Measurements from ENCODE around the gene KCNQ1OT1.

Gene KCNQ1OT1

DNA sequence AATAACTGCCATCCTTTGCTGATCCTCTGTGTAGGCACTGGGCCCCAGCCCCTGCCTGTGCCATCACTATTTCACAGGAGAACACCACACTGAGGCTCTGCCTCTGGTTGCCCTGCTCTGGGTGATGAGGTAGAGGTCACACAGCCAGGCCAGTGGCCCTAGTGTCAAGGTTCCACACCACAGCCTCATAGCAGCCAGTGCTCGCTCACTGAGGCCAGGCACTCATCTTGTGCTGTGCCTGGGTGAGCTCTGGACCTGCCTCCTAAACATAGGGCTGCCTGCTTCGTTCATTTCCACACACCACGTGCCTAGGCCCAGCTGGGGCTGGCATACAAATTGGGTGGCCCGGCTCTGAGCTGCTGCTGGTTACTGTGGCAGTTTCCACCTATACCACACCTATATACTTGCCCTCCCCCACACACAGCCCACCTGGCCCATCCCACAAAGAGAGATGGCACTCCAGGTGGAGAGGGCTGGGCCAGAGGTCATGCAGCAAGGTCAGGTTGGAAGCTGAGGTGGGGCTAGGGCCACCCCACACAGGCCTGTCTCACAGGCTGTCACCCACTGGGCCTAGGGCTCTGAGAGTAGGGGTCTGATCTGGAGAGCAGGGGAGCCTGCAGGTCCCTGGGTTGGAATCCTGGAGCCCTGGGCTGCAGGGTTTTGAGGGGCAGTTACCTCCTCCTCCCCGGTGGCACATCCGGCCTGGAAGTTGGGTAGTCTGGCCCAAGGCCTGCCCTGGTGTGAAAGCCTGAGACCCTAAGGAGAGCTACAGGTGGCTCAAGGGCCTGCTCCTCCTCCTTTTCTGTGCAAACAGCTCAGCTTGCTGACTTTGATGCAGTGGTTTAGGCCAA, 11.2 kb downstream of the KCNQ1OT1 start:
- ChIA-PET POLR2A (ENCODE audit: low non-redundant PET) (no interaction called here), CTCF (interaction anchor here (0.5 kb wide), 1 partner anchor 156 kb away, joined by 3 read pairs; no protein-coding TSS in a partner anchor)
- TF ChIP-seq, protein P1, sequence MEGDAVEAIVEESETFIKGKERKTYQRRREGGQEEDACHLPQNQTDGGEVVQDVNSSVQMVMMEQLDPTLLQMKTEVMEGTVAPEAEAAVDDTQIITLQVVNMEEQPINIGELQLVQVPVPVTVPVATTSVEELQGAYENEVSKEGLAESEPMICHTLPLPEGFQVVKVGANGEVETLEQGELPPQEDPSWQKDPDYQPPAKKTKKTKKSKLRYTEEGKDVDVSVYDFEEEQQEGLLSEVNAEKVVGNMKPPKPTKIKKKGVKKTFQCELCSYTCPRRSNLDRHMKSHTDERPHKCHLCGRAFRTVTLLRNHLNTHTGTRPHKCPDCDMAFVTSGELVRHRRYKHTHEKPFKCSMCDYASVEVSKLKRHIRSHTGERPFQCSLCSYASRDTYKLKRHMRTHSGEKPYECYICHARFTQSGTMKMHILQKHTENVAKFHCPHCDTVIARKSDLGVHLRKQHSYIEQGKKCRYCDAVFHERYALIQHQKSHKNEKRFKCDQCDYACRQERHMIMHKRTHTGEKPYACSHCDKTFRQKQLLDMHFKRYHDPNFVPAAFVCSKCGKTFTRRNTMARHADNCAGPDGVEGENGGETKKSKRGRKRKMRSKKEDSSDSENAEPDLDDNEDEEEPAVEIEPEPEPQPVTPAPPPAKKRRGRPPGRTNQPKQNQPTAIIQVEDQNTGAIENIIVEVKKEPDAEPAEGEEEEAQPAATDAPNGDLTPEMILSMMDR (conservative IDR thresholded peaks at IDR 0.05; ENCODE audit: low read depth), result no peak
- no peak for DNase-seq (ENCODE audit: low spot score)
- no peak overlapping the region for H3K27ac ChIP-seq

DNA sequence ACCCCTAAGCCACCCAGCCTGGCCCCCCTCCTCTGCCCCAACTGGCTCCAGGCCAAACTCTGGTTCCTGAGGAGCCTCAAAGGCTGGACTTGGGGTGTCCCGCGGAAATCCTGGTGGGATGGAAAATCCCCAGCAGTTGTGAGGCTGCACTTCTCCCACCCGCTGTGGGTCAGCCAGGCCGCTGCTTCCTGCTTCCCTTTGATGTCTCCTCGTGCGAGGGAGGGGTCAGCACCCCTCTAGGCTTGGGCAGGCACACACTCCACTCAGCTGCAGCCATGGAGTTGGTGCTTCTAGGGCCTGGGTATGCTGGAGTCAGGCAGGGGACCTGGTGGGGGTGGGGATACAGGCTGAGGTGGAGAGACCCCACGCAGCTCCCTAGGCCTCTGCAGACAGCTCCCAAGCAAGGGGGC, 12.0 kb downstream of the KCNQ1OT1 start:
- ChIA-PET POLR2A (ENCODE audit: low non-redundant PET) (no interaction called here), CTCF (interaction anchor here (0.5 kb wide), 1 partner anchor 155 kb away, joined by 3 read pairs; no protein-coding TSS in a partner anchor)
- DNase-seq (ENCODE audit: low spot score), result no peak
- TF ChIP-seq, protein P1 (conservative IDR thresholded peaks at IDR 0.05; ENCODE audit: low read depth), result no peak
- 0 out of 2 replicates have a peak overlapping the region, but pooled peaks have one; percentile 24 for H3K27ac ChIP-seq

DNA sequence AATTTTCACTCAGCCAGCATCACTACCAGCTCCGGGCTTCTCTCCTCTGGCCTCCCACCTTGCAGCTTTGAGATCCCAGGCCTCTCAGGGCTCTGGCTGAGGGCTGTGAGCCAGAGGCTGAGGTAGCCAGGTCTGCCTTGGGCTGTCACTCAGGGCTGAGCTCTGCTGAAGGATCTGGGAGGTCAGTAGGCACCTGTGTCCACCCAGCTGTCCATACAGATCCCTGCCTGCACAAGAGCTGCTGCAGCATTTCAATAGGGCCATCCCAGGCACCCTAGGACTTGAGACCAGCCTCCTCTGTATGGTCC, 12.6 kb downstream of the KCNQ1OT1 start:
- 0 out of 2 replicates have a peak overlapping the region, but pooled peaks have one; percentile 24 for H3K27ac ChIP-seq
- POLR2A ChIA-PET (ENCODE audit: low non-redundant PET), result no interaction called here
- CTCF ChIA-PET, result no interaction called here
- DNase-seq (ENCODE audit: low spot score), result no peak
- TF ChIP-seq, protein P1 (conservative IDR thresholded peaks at IDR 0.05; ENCODE audit: low read depth), result no peak

DNA sequence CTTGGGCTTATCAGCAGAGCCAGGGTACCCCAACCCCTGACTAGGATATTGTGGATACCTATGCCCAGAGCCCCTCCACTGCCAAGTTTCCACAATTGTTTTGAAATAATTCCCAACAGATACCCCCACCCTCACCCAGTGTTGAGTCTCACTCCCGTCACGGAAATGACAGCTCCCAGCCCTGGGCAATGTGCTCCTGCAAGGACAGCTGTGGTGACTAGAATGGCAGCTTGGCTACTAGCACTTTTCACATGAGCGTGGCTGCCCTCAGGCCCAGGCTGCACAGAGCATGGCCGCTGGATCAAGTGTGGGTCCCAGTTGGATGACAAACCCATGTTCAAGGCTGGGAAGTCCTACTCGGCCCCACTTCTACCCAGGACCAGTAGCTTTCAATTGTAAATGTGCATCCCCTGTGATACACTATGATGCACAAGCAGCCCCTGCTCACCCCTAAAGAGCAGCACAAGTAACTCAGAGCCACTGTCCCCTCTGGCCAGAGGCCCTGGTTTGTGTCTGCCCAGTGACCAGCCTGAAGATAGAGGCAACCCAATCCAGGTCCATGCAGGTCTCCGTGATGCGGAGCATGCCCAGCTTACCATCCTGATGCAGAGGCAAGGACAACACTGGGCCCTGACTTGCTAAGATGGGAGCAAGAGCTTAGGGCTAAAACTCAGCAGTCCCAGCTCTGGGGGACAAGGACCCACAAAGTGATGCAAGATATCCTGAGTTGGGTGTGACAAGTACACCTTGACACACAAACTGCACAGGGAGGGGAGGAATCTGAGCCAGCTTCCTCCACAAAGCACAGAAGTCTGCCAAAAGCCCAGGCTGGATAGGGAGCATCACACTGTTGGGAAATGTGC, 13.2 kb downstream of the KCNQ1OT1 start:
- no peak for DNase-seq (ENCODE audit: low spot score)
- ChIA-PET POLR2A (ENCODE audit: low non-redundant PET) (no interaction called here), CTCF (no interaction called here)
- TF ChIP-seq, protein P1 (conservative IDR thresholded peaks at IDR 0.05; ENCODE audit: low read depth), result no peak
- no peak overlapping the region for H3K27ac ChIP-seq

DNA sequence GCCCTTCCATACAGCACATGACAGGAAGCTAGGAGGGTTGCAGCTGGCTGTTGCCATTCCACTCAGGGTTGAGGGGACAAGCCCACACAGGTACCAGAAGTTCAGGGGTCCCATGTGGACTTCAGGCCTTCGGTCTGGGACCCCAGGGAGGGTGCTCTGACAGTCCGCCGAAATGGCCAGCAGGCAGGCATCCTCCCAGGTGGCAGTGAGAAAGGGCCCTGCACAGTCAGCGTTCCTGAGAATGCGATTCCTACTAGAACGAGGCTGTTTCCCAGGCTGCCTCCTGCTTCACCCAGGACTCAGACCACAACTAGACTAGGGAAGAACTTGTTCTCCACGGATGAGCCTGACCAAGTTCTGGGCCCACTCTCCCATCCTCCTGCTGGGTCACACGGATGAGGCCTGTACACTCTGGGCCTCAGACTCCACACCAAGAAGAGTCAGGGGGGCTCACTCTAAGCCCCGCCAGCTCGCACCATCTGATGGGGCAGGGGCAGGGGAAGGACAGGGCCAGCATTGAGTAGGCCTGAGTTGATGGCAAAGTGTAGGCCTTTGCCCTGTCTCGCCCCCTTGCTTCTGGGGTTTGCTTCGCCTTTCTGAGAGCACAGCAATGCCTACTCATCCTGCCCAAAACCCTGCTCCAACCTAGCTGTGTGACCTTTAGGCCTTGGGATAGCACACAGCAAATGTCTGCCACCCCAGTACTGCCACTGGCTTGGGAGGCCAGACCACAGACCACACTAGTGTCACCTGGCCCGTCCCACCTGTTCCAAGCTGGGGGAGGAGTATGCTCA, 14.0 kb downstream of the KCNQ1OT1 start:
- TF ChIP-seq, protein P1 (conservative IDR thresholded peaks at IDR 0.05; ENCODE audit: low read depth), result no peak
- ChIA-PET POLR2A (ENCODE audit: low non-redundant PET) (no interaction called here), CTCF (no interaction called here)
- no peak for DNase-seq (ENCODE audit: low spot score)
- H3K27ac ChIP-seq, result no peak overlapping the region

DNA sequence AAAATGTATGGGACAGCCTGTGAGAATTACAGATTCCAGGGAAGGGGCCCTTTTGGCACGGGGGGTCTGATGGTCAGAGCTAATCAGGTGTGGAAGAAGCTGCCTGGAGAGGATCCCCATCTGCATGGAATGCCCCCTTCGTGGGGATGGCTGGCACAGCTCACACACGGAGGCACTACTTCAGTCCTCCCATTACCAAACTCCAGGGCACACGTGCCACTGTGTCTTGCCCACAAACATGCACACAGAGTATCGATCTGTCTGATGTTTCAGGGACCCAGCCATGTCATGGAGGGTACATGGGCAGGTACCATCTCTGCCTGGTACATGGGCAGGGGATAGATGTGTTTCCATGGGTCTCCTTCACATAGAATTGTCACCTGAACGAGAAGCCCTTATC, 14.7 kb downstream of the KCNQ1OT1 start:
- no peak overlapping the region for H3K27ac ChIP-seq
- TF ChIP-seq, protein P1 (conservative IDR thresholded peaks at IDR 0.05; ENCODE audit: low read depth), result no peak
- POLR2A ChIA-PET (ENCODE audit: low non-redundant PET), result no interaction called here
- CTCF ChIA-PET, result interaction anchor here (0.7 kb wide), 1 partner anchor 831 kb away, joined by 3 read pairs; no protein-coding TSS in a partner anchor
- DNase-seq (ENCODE audit: low spot score), result no peak
